A549 treated with ZK216348 at 1 μM for 4 hours (cell line): ENCODE results near the gene ALDOC. TPM values are rescaled to one million over a fixed set of nuclear protein-coding genes. Genes with fewer than 3 reads are reported as not detected.

ENCODE experiments used
- total RNA-seq: library from RNA; stranded (reverse); fragments of 200-300 nt; extraction: Qiagen RNA extraction; gene quantifications from 5 replicates; pipeline ENCODE4 v1.2.3, GENCODE V29; 2022; ENCODE audit warnings: low read depth

The ALDOC gene
- total RNA-seq: 2.0 to 3.2 TPM (median 2.1 TPM) in 5 replicates

DNA sequence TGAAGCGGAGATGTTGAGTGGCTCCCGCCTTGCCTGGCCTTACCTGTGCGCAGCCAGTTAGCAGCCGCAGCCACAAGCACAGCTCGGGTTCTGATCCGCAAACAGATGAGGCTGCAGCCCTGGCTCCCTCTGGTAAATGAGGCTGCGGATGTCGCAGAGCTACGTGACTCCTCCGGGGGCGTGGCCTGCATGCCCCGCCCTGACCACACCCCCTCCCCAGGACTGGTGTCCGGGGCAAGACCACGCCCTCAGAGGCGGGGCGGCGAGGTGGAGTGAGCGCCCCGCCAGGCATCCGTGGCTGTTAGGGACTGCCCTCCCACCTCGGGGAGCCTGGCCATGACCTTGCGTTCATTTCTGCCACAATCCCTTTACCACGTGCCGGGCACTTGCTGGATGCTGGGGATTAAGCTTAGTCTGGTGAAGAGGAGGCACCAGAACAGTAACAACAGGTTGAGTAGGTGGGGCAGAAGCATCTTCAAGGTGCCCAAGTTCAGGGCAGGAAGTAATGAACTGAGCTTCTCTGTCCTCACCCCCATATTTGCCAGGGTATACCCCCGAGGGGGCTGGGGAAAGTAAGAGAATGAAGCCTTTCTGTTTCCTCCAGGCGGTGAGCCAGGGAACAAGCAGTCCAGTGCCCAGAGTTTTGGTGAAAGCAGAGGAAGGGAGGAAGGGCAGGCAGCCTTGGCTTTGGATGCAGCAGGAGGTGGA lies at the start of gene ALDOC:
Gene ALDOC (minus strand): TSS at position 138 of the 708 bp plus-strand sequence. CDS start 1,363 bp downstream, outside the sequence.

DNA sequence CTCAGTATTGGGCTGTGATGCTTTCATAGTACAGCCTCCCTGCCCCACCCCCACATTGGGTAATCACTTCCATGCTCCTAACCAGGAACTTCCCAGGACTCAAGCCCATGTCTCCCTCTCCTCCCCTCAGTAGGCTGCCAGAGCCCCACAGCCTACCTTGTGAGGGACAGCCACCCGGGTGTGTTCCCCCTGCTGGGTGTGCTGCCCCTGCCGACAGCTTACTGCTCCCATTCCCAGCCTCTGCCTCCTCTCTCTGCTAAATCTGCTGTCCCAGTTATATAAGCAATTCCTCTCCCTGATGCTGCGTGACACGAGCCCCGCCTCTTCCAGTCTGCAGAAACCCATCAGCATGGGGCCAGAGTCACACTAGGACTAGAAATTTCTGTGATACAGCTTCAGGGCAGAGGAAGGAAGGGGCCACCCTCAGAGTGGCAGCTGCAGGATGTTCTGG lies 37.3 kb upstream of the ALDOC start, which contains the start of gene RSKR:
Gene RSKR (minus strand): TSS at position 255 of the 451 bp plus-strand sequence. CDS start 24 bp downstream, at position 231.

DNA sequence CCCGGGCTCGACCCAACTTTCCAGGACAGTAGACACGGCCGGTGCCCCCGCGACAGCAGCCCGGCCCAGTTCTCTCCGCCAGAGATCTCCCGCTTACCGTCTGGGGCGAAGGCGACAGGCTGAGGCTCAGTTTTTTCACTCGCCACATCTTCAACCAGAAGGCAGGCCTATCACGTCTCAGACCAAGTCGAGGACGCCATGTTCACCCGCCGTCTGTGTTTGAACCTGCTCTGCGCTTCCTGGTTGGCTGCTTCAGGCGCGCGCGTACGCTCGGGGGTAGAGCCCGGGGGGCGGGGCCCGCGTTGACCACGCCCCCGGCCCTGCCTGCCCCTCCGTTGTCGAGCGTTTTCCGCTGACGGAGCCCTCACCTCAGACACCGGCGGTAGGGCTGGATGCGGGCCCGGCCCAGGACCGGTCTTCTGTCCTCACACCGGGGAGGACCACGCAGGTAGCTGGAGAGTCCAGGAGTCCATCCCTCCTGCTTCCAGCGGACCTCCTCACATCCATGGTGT lies 22.2 kb upstream of the ALDOC start, which contains the start of gene SPAG5:
Gene SPAG5 (minus strand): TSS at position 227 of the 512 bp plus-strand sequence. CDS start 79 bp downstream, at position 148.

DNA sequence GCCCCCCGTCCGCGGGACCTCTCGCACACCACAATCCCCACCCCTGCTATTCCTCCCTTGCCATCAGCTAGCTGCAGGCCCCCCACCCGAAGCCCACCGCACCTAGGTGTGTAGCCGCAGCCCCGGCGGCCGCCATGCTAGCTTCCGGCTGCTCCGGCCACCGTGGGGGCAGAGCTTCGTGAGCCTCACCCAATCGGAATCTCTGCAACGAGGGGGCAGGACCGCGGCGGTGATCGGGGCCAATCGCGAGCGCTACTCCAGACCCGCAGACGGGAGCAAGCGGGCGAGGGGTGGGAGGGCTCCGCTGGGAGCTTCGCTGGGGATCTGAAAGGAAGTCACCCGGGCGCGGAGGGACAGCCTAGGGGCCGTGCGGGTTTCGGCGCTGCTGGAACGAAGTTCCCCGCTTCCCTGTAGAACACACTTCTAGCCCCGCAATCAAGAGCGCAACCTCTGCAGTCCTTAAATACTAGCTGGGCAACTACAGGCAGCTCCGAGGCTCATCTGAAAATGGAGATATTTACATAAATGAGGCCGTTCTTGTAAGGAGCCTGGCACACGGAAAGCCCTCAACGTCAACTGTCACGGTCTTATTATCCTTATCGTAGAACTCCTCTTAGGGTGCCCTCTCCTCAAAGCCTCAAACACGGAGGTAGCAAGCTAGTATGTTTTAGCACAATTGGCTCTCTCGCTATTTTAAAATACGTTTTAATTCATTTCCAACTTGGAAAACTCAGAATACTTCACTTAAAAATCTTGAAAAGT lies 5.2 kb downstream of the ALDOC start, which contains the start of gene PIGS:
Gene PIGS (minus strand): TSS at position 164 of the 762 bp plus-strand sequence. CDS start 28 bp downstream, at position 136.

DNA sequence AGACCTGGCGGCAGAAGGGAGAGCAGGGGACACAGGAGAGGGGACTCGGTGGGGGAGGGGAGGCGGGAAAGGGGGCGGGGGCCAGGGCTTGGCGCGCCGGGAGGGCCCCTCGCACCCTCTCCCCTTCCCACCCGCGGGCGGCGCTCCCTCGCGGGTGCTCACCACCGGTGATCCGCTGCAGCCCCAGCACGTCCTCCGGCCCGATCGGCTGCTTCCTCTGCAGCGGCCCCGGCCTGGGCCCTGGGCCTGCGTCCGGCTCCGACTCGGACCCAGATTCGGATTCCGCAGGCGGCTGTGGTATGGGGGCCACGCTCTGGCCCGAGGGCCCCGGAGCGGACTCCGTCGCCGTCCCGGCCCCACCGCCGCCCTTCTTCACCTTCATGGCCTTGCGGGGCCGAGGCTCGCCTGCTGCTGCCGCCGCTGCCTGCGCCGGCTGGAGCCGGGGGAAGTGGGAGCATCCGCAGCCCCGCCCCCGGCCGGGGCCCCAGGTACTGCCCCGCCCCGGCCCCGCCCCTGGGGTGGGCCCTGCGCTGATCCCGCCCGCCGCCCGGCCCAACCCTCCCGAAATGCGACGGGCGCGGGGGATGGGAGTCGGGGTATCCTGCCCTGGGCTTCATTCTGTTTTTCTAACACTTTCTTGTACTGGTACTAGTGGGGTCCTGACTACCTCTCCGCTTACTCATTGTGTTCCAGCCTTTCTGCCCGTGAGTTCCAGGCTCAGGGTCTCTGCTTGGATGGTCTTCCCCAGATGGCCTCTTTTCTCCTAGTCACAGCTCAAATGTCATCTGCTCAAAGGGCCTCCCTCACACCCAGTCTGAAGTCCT lies 24.3 kb downstream of the ALDOC start, which contains the start of gene UNC119:
Gene UNC119 (minus strand): TSS at position 449 of the 824 bp plus-strand sequence. CDS start 67 bp downstream, at position 382.

Other genes with a start within 250 kb of the ALDOC start
- 50.5 to 59.6 TPM (median 54.2 TPM) in 5 replicates for gene IFT20, start 241.4 kb downstream of the ALDOC start, total RNA-seq
- 39.5 to 53.9 TPM (median 49.0 TPM) in 5 replicates for gene TNFAIP1, start 241.1 kb downstream of the ALDOC start, total RNA-seq
- gene POLDIP2, start 219.4 kb downstream of the ALDOC start, total RNA-seq: 124 to 172 TPM (median 167 TPM) in 5 replicates
- gene SEBOX, start 211.7 kb downstream of the ALDOC start, total RNA-seq: not detected in 5 replicates
- 16.2 to 21.8 TPM (median 18.5 TPM) in 5 replicates for gene VTN, start 206.6 kb downstream of the ALDOC start, total RNA-seq
- gene SARM1, start 205.2 kb downstream of the ALDOC start, total RNA-seq: 4.8 to 7.8 TPM (median 5.4 TPM) in 5 replicates
- gene SLC46A1, start 170.7 kb downstream of the ALDOC start, total RNA-seq: 13.8 to 24.9 TPM (median 20.2 TPM) in 5 replicates
- 0.08 to 0.20 TPM (median 0.16 TPM) in 5 replicates for gene SLC13A2, start 103.3 kb downstream of the ALDOC start, total RNA-seq
- gene FOXN1, start 70.5 kb downstream of the ALDOC start, total RNA-seq: 0.05 to 0.07 TPM in 2 of 5 replicates, not detected in the others
- 21.0 to 36.1 TPM (median 33.5 TPM) in 5 replicates for gene UNC119, start 24.3 kb downstream of the ALDOC start, total RNA-seq
- 53.5 to 67.3 TPM (median 60.9 TPM) in 5 replicates for gene PIGS, start 5.4 kb downstream of the ALDOC start, total RNA-seq
- gene SPAG5, start 22.1 kb upstream of the ALDOC start, total RNA-seq: 76.7 to 85.2 TPM (median 79.1 TPM) in 5 replicates
- 2.9 to 5.4 TPM (median 4.7 TPM) in 5 replicates for gene RSKR, start 37.3 kb upstream of the ALDOC start, total RNA-seq
- gene BLTP2, start 68.3 kb upstream of the ALDOC start, total RNA-seq: 61.0 to 66.2 TPM (median 61.5 TPM) in 5 replicates
- 67.9 to 89.2 TPM (median 82.9 TPM) in 5 replicates for gene SDF2, start 85.0 kb upstream of the ALDOC start, total RNA-seq
- gene SUPT6H, start 85.3 kb upstream of the ALDOC start, total RNA-seq: 60.7 to 79.0 TPM (median 77.6 TPM) in 5 replicates
- 1.1 to 1.8 TPM (median 1.4 TPM) in 5 replicates for gene PROCA1, start 135.0 kb upstream of the ALDOC start, total RNA-seq
- 209 to 253 TPM (median 243 TPM) in 5 replicates for gene RAB34, start 141.0 kb upstream of the ALDOC start, total RNA-seq
- gene RPL23A, start 143.1 kb upstream of the ALDOC start, total RNA-seq: 1,899 to 3,039 TPM (median 2,180 TPM) in 5 replicates
- gene TLCD1, start 149.3 kb upstream of the ALDOC start, total RNA-seq: 31.0 to 54.2 TPM (median 46.9 TPM) in 5 replicates
- 2.2 to 5.0 TPM (median 4.8 TPM) in 5 replicates for gene NEK8, start 151.9 kb upstream of the ALDOC start, total RNA-seq
- gene TRAF4, start 167.1 kb upstream of the ALDOC start, total RNA-seq: 41.3 to 86.1 TPM (median 77.9 TPM) in 5 replicates